ENCODE data around the gene CDH23. TPM values are rescaled to one million over a fixed set of nuclear protein-coding genes. Genes with fewer than 3 reads are reported as not detected.

The CDH23 gene
- total and polyA plus RNA-seq, 10 of the 15 experiments (the other 5 are each of a cell fraction or from before 2014, with no cell fraction given), result 0.09 to 0.40 (median 0.15) TPM; not detected in 1

DNA sequence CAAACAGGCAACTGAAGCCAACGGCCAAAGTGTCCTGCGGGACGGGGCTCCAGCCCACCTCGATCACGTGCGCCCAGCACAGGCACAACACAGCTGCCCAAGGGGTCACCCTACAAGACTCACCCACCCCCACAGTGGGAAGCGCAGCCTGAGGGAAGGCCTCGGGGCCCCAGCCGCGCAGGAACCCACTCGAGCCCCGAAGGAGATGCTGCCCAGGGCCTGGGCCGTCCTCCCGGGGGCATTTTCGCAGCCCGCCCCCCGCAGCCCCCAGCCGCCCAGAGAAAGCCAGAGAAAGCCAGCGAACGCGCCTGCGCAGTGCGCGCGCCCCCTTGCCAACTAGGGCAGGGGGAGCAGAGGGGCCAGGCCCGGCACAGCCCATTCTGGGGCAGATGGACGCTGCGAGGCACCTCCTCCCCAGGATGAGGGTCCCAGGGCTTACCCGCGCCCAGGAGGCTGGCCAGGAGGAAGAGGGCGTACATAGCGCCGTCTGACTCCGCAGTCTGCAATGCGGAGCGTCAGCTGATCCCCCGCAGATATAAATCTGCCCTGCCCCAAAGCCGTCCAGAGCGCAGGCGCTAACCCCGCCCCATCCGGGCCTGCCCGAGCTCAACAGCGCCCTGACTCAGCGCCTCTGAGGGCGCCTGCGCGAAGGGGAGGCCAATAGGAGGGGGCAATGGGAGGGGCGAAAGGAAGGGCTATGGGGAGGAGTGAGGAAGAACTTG lies 454.2 kb downstream of the CDH23 start, which contains the start of gene PSAP (continued):
- TF ChIP-seq, protein P1, sequence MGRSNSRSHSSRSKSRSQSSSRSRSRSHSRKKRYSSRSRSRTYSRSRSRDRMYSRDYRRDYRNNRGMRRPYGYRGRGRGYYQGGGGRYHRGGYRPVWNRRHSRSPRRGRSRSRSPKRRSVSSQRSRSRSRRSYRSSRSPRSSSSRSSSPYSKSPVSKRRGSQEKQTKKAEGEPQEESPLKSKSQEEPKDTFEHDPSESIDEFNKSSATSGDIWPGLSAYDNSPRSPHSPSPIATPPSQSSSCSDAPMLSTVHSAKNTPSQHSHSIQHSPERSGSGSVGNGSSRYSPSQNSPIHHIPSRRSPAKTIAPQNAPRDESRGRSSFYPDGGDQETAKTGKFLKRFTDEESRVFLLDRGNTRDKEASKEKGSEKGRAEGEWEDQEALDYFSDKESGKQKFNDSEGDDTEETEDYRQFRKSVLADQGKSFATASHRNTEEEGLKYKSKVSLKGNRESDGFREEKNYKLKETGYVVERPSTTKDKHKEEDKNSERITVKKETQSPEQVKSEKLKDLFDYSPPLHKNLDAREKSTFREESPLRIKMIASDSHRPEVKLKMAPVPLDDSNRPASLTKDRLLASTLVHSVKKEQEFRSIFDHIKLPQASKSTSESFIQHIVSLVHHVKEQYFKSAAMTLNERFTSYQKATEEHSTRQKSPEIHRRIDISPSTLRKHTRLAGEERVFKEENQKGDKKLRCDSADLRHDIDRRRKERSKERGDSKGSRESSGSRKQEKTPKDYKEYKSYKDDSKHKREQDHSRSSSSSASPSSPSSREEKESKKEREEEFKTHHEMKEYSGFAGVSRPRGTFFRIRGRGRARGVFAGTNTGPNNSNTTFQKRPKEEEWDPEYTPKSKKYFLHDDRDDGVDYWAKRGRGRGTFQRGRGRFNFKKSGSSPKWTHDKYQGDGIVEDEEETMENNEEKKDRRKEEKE (IDR thresholded peaks at IDR 0.05), result no peak
- TF ChIP-seq CHD1 (IDR thresholded peaks at IDR 0.05; ENCODE audit: low read depth, low read length) (0 out of 2 replicates have a peak, but pooled peaks have one; percentile 20), ZNF207 (IDR thresholded peaks at IDR 0.05; ENCODE audit: borderline replicate concordance) (no peak), TCF3 (IDR thresholded peaks at IDR 0.05; ENCODE audit: borderline replicate concordance, insufficient read depth, low read depth, low read length) (peak; percentile 76; the same call in 1 of the 2 replicates), IKZF2 (IDR thresholded peaks at IDR 0.05) (no peak), ZNF24 (IDR thresholded peaks at IDR 0.05) (no peak), SPI1 (IDR thresholded peaks at IDR 0.05; ENCODE audit: borderline replicate concordance, insufficient read depth, low read depth, low read length) (no peak), FOS (IDR thresholded peaks at IDR 0.05; ENCODE audit: borderline replicate concordance, extremely low read depth, insufficient read length) (no peak), CHD4 (IDR thresholded peaks at IDR 0.05) (no peak), TAF1 (IDR thresholded peaks at IDR 0.05; ENCODE audit: borderline replicate concordance, low read depth, low read length) (peak; percentile 88), ZNF274 (IDR thresholded peaks at IDR 0.05; ENCODE audit: insufficient read depth, insufficient read length) (no peak)
- TF ChIP-seq, protein P2, sequence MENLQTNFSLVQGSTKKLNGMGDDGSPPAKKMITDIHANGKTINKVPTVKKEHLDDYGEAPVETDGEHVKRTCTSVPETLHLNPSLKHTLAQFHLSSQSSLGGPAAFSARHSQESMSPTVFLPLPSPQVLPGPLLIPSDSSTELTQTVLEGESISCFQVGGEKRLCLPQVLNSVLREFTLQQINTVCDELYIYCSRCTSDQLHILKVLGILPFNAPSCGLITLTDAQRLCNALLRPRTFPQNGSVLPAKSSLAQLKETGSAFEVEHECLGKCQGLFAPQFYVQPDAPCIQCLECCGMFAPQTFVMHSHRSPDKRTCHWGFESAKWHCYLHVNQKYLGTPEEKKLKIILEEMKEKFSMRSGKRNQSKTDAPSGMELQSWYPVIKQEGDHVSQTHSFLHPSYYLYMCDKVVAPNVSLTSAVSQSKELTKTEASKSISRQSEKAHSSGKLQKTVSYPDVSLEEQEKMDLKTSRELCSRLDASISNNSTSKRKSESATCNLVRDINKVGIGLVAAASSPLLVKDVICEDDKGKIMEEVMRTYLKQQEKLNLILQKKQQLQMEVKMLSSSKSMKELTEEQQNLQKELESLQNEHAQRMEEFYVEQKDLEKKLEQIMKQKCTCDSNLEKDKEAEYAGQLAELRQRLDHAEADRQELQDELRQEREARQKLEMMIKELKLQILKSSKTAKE (IDR thresholded peaks at IDR 0.05; ENCODE audit: low read depth, poor library complexity, severe bottlenecking), result no peak
- TF ChIP-seq, protein P3, sequence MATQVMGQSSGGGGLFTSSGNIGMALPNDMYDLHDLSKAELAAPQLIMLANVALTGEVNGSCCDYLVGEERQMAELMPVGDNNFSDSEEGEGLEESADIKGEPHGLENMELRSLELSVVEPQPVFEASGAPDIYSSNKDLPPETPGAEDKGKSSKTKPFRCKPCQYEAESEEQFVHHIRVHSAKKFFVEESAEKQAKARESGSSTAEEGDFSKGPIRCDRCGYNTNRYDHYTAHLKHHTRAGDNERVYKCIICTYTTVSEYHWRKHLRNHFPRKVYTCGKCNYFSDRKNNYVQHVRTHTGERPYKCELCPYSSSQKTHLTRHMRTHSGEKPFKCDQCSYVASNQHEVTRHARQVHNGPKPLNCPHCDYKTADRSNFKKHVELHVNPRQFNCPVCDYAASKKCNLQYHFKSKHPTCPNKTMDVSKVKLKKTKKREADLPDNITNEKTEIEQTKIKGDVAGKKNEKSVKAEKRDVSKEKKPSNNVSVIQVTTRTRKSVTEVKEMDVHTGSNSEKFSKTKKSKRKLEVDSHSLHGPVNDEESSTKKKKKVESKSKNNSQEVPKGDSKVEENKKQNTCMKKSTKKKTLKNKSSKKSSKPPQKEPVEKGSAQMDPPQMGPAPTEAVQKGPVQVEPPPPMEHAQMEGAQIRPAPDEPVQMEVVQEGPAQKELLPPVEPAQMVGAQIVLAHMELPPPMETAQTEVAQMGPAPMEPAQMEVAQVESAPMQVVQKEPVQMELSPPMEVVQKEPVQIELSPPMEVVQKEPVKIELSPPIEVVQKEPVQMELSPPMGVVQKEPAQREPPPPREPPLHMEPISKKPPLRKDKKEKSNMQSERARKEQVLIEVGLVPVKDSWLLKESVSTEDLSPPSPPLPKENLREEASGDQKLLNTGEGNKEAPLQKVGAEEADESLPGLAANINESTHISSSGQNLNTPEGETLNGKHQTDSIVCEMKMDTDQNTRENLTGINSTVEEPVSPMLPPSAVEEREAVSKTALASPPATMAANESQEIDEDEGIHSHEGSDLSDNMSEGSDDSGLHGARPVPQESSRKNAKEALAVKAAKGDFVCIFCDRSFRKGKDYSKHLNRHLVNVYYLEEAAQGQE (IDR thresholded peaks at IDR 0.05; ENCODE audit: low read depth, low read length), result no peak
- TF ChIP-seq, protein P4, sequence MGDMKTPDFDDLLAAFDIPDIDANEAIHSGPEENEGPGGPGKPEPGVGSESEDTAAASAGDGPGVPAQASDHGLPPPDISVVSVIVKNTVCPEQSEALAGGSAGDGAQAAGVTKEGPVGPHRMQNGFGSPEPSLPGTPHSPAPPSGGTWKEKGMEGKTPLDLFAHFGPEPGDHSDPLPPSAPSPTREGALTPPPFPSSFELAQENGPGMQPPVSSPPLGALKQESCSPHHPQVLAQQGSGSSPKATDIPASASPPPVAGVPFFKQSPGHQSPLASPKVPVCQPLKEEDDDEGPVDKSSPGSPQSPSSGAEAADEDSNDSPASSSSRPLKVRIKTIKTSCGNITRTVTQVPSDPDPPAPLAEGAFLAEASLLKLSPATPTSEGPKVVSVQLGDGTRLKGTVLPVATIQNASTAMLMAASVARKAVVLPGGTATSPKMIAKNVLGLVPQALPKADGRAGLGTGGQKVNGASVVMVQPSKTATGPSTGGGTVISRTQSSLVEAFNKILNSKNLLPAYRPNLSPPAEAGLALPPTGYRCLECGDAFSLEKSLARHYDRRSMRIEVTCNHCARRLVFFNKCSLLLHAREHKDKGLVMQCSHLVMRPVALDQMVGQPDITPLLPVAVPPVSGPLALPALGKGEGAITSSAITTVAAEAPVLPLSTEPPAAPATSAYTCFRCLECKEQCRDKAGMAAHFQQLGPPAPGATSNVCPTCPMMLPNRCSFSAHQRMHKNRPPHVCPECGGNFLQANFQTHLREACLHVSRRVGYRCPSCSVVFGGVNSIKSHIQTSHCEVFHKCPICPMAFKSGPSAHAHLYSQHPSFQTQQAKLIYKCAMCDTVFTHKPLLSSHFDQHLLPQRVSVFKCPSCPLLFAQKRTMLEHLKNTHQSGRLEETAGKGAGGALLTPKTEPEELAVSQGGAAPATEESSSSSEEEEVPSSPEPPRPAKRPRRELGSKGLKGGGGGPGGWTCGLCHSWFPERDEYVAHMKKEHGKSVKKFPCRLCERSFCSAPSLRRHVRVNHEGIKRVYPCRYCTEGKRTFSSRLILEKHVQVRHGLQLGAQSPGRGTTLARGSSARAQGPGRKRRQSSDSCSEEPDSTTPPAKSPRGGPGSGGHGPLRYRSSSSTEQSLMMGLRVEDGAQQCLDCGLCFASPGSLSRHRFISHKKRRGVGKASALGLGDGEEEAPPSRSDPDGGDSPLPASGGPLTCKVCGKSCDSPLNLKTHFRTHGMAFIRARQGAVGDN (IDR thresholded peaks at IDR 0.05), result peak; percentile 76
- TF ChIP-seq, protein P5, sequence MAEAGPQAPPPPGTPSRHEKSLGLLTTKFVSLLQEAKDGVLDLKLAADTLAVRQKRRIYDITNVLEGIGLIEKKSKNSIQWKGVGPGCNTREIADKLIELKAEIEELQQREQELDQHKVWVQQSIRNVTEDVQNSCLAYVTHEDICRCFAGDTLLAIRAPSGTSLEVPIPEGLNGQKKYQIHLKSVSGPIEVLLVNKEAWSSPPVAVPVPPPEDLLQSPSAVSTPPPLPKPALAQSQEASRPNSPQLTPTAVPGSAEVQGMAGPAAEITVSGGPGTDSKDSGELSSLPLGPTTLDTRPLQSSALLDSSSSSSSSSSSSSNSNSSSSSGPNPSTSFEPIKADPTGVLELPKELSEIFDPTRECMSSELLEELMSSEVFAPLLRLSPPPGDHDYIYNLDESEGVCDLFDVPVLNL (IDR thresholded peaks at IDR 0.05; ENCODE audit: low read depth, low read length), result no peak

Data from GM12878 (cell line).